Stimulated activated CD8-positive, alpha-beta memory T cell treated with anti-CD3 and anti-CD28 coated beads, Interleukin-15, amount 100 ng/mL, for 48 hours (primary cell): ENCODE results near the gene ITPRIPL2.

Experiments used
- DNase-seq, 2 donors: peaks; one replicate each; pipeline ENCODE4 v3.0.0-alpha.2; 2020; ENCODE audit warnings: low read depth in 2 of 2

Gene ITPRIPL2

DNA sequence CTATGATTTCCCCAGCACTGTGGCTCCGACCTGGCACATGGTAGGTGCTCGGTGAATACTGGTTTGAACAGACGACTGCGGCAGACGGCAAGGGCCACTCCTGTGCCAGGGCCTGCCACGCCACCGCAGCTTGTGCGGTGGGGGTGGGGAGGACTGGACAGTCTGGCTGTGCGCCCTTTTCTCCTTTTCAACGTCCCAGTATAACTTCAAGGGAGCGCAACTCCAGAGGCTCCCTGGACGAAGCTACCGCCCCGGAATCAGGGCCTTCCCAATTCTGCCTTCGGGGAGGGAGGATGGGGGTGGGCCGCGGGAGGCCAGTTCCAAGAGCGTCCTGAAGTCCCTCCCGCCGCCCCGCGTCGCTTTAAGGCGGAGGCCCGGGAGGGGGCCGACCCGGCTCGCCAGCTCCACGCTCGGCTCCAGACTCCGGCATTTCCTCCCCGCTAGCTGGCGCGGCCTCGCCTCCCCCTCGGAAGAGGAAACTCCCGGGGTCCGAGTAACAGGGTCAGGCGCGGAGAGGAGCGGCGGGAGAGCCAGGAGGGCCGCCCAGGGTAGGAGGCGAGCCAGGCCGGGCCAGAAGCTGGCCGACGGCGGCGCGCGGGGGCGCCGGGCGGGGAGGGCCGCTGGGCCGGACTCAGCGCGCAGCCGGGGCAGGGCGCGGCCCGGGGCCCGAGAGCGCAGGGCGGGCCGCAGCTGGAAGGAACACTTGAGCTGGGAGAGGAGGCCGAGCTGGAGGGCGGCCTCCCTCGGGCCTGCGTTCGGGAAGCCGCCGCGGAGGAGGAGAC lies at the start of gene ITPRIPL2:
TSS of gene ITPRIPL2 (plus strand) at position 388 of the 782 bp plus-strand sequence. CDS start 498 bp downstream, outside the sequence.
- DNase-seq: no peak

DNA sequence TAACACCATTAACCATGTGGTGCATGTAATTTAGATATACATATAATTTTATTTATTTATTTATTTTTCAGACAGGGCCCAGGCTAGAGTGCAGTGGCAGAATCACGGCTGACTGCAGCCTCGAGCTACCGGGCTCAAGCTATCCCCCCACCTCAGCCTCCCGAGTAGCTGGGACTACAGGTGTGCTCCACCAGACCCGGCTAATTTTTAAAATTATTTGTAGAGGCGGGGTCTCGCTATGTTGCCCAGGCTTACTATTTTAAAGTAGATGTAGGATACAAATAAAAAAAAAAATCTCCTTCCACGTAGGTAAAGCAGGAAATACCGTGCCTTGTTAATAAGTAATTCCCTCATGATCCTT lies 46.8 kb upstream of the ITPRIPL2 start:
- no peak for DNase-seq

DNA sequence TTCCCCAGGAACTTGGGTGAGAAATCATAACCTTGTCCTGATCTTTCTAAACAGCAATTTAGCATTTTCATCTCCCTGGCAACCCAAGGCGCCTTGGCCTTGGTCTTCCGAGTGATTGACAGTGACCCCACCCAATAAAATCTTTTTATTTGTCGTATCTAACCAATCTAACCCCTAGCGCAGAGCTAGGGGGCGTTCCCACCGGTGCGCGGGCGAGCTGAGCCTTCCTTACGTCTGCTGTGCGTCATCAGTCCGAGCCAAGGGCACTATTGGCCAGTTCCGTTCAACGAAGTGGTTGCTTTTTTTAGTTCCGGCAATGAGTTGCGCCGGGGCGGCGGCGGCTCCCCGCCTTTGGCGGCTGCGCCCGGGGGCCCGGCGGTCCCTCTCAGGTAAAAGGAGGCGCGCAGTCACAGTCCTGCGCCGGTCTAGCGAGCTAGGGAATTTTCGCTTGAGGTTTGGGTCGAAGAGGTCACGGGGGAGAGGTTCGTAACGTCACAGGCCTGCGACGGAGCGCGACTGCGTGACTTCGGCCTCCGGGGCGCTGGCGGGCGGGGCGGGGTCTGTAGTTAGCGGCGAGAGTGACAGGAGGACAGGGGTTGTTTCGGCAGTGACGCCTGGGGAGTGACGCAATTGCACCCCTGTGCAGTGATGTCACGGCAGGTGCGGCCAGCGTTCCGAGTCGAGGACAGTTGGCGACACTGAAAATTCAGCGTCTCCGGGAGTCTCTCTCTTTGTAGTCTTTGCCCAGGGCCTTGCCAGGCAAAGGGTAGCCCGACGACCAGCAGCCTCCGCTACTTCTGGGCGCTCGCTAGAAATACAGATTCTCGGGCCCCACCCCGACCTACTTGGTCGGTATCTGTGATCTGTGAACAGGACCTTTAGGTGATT lies 46.2 kb upstream of the ITPRIPL2 start, which contains the start of gene COQ7:
TSS of gene COQ7 (plus strand) at position 266 of the 888 bp plus-strand sequence. CDS start at position 317, 51 bp downstream.
- peak; percentile 94 to 96 for DNase-seq

DNA sequence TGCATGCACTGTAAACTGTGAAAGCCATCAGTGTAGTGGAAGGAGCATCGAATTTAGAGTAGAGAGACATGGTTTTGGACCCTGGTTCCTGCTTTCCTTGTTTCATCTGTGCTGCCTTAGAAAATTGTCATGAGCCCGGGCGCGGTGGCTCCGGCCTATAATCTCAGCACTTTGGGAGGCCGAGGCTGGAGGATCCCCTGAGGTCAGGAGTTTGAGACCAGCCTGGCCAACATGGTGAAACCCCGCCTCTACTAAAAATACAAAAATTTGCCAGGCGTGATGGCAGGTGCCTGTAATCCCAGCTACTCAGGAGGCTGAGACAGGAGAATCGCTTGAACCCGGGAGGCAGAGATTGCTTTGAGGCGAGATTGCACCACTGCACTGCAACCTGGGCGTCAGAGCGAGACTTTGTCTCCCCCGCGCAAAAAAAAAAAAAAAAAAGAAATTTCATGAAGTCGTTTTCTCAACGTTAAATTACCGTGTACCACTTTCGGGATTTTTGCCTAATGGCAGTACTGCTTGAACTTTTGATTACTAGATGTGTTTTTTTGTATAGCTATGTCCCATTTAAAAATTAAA lies 45.4 kb upstream of the ITPRIPL2 start:
- no peak for DNase-seq

DNA sequence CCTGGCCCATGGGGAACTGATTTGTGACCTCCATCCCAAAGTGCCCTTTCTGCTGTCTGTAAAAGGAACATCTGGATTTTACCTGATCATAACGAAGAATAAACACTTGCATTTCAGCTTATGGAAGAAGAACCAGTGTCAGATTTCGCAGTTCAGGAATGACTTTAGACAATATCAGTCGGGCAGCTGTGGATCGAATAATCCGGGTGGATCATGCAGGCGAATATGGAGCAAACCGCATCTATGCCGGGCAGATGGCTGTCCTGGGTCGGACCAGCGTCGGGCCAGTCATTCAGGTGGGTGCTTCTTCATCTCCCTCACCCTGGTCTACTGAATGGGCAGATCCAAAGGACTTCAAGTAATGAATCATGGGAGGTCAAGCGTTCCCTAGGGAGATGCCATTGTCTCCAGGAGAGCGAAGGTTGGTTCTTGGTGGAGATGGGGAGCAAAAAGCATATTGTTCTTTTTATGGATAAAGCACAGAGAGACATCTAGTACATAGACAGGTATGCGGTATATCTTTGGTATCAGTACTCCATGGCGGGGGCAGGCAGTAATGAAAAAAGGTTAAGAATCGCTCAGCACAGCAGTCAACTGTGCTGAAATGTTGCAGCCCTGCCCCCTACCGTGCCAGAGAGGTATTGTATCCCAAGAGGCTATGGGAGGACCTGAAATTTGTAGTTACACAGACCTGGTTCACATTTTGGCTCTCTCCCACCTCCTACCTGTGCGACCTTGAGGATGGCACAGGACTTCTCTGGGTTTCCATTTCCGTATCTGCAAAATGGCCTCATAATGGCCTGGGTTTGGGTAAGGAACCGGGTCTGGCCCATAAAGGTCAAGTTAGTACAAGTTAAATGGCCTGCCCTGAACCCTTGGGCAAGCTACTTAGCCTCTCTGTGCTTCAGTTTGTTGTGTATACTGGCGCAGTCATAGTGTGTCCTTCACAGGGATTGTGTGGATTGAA lies 41.7 kb upstream of the ITPRIPL2 start:
- DNase-seq: peak in 1 of 2 donors; percentile 21

DNA sequence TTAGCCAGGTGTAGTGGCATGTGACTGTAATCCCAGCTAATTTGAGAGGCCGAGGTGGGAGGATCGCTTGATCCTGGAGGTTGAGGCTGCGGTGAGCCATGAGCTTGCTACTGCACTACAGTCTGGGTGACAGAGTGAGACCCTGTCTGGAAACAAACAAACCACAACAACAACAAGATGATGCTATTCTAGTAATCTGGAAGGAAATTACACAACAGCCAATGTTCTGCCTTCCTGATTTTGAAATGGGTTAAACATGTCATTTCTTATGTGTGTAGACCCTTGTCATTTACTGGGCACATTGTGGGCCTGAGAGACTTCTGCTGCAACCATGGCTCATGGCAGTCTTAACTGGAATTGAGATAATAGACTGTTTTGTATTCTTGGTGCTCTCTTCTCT lies 40.4 kb upstream of the ITPRIPL2 start:
- DNase-seq: no peak

DNA sequence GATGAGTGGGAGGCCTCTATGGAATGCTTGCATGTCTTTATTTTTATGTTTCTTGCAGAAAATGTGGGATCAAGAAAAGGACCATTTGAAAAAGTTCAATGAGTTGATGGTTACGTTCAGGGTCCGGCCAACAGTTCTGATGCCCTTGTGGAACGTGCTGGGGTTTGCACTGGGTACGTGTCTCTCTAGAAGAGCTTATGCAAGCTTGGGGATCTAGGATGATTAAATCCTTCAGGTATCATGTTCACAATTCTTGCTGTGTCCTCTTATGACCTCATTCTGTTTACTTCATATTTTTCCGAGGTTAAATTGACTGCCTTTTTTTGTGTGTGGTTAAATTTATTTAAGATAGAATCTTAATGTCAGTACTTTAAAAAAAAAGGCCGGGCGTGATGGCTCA lies 39.9 kb upstream of the ITPRIPL2 start:
- no peak for DNase-seq

DNA sequence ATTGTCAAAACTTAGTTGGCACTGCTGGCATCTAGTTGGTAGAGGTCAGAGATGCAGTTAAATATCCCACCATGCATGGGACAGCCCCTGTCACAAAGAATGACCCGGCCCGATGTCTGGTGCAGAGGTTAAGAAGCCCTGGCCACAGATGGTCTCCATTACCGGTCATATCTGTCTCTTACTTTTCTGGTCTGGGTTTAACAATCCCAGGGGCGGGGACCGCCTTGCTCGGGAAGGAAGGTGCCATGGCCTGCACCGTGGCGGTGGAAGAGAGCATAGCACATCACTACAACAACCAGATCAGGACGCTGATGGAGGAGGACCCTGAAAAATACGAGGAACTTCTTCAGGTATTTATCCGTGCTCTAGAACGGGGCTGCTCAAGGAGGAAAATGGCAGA lies 38.3 kb upstream of the ITPRIPL2 start:
- DNase-seq: no peak

DNA sequence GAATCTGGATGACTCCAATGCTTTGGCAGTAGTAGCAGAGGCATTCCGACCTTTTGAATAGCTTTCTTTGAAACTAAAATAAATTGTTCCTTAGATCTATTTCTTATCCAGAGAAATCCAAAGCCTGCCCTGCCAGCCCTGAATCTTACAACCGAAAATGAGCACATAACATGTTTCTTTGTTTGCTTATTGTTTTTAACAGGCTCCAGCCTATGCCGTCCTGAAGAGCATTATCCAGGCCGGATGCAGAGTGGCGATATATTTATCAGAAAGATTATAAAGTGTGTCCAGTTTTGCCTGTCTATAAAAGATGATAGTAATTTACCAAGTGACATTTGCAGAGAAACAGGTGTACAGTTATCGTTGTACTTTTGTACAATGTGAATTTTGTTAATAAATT lies 35.9 kb upstream of the ITPRIPL2 start:
- DNase-seq: no peak

DNA sequence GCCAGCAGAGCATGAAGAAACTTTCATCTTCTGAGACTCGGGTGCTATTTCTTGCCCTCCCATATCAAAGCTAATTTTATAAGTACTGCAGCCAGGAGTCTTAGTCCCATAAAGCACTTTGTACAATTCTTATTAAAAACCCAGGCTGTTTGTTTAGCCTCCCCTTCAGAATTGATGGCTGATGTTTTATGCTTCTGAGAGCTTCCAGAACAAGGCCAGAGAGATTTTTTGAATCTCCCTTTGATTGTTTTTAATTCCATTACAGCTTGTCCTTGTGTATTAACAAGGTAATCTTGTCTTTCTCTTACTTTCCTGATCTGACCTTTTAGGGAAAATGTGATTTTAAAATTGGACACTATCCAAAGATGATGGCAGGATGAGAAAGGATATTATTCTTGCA lies 30.1 kb upstream of the ITPRIPL2 start:
- DNase-seq: no peak

DNA sequence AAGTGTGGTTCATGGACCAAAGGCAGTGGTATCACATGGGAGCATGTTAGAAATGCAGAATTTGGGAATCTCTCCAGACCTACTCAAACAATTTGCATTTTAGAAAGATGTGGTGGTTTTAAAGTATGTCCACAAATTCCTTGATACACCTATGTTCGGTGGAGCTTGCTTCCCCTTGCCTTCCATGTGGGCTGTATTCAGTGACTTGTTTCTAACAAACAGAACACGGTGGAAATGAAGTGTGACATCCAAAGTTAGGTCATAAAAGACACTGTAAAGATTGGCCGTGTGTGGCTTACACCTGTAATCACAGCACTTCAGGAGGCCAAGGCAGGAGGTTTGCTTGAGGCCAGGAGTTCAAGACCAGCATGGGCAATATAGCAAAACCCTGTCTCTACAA lies 29.6 kb upstream of the ITPRIPL2 start:
- no peak for DNase-seq

DNA sequence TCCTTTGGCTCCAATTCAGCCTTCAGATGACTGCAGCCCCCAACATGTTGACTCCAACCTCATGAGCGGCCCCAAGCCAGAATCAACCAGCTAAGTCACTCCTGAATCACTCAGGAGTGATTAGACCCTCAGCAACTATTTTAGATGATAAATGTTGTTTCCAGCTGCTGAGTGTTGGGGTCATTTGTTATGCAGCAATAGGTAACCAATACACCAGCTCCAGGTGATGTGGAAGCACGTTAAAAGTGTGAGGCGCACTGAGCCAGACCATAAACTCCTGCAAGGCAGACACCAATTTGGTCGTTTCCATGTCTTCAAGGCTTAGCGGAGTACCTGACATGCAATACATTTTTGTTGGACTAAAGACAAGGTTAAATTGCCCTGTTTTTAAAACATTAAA lies 28.9 kb upstream of the ITPRIPL2 start:
- no peak for DNase-seq

DNA sequence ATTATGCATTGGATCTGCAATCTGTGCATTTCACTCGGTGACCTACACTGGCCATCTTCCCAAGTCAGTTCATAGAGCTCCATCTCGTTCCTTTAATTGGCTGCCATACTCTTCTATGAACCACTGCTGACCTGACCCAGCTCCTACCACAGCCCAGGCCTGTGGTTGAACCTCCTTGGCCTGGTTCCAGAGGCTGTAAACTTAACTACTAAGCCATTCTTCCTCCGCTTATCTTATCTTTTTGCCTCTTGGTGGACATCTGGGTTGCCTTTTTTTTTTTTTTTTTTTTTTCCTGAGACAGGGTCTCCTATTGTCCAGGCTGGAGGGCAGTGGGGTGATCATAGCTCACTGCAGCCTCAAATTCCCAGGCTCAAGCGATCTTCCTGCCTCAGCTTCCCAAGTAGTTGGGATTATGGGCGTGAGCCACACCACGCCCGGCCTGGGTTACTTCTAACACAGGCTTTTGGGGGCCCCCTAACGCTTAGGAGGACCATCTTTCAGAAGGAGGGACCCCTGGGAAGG lies 28.0 kb upstream of the ITPRIPL2 start:
- no peak for DNase-seq

DNA sequence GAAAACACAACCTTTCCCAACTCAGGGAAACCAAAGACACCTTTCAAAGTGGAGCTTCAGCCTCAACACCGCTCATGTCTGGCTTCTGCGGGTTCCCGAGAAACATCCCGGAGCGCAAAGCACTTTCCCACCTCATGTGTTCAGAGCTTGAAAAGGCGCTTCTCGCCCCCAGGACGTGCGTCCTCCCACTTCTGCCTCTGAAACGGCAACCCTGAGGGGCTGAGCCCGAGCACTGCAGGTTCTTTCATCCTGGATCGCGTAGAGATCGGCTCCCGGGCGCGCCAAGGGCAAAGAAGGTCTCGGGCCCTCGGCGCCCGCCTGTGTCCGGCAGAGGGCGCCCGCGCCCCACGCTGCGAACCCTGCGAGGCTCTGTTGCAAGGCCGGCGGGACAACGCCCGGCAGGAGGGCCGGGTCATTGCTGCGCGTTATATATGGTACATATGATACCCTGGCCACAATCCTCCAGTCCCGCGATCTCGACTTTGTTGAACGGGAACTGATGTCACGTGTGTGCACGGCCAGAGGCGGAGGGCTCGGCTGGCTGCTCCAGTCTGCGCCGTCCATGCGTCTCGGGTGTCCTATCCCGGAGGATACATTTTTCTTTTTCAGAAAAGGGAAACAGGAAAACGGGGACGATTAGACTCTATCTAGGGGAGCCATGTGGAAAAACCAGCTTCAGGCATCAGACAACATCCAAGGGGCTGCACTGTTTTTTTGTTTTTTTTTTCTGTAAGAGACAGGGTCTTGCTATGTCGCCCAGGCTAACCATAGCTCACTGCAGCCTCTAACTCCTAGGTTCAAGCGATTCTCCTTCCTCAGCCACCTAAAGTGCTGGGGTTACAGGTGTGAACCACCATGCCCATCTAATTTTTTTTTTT lies 27.2 kb upstream of the ITPRIPL2 start:
- peak; percentile 64 to 71 for DNase-seq

DNA sequence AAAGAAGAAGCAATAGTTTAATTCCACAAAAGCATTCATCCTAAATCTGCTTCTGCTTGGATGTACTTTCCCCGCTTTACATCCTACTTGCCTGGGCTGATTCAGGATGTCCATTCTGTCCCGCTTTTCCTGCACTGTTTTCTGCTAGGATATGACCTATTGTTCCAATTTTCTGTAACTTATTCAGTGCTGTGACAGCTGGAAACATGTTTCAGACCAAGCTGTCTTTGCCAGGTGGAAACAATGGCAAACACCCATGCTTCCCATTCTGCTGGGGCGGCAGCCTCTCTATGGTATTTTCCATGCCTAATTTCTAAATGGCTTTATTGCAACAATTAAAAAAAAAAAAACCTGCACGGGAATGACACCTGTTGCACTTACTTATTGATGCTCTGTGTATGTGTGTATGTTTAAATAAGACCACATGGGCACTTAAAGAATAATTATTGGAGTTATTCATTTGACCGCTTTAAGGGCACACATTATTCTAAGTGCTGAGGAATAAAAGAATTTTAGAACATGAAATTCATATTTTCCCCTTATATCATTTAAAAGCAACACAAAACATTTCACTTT lies 25.3 kb upstream of the ITPRIPL2 start:
- DNase-seq: no peak

DNA sequence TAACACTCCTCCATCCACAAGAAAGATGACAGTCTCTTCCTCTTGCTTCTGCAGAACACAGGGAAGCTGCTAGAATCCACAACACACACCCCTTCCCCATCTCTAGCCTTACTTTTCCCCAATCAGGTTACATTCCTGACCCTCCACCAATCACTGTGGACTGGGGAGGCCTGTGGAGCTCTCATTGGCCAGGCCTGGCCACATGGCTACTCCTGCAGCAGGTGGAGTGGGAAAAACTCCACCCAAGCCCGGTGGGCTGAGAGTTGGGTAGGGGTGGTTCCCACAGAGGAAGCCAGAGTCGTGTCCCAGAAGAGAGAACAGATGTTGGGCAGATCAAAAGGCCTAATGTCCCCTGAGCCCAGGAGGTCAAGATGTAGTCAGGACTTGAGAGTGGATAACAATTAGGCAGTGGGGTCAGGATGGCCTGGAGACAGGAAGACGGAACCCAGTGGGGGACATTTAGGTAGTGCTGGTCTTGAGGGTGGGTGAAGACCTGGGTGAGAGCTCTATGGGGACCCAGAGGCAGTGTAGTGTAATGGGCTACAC lies 24.3 kb upstream of the ITPRIPL2 start:
- DNase-seq: no peak

DNA sequence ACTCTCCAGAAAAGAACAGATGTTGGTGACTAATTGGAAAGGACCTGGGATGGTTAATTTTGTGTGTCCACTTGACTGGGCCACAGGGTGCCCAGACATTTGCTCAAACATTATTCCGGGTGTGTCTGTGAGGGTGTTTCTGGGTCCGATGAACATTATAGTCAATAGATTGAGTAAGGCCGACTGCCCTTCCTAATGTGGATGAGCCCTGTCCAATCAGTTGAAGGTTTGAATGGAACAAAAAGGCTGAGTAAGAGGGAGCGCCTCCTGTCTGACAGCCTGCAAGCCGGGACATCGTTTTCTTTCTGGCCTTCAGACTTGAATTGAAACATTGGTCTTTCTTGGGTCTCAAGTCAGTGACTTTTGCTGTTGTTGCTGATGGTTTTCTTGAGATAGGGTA lies 22.8 kb upstream of the ITPRIPL2 start:
- DNase-seq: no peak

DNA sequence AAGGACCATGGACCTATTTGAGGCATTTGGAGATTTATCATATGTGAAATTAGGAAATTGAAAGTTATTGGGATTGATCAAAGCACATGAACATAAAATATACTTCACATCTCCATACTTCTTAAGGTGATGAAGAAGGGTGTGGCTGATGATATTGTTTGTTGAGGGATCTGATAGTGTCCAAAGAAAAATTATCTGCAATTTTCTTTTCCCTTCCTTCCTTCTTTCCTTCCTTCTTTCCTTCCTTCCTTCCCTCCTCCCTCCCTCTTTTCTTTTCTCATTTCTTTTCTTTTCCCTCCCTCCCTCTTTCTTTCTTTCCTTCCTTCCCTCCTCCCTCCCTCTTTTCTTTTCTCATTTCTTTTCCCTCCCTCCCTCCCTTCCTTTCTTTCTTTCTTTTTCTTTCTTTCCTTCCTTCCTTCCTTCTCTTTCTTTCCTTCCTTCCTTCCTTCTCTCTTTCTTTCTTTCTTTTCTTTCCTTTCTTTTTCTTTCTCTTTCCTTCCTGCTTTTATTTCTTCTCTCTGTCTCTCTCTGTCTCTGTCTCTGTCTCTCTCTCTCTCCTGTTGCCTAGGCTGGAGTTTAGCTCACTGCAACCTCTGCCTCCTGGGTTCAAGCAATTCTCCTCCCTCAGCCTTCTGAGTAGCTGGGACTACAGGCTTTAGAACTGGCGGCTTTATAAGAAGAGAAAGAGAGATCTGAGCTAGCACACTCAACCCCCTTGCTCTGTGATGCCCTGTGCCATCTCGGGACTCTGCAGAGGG lies 20.9 kb upstream of the ITPRIPL2 start:
- DNase-seq: no peak
